Esophagus muscularis mucosa (tissue), 4 donors: ENCODE data around the gene FAM186B. TPM values are rescaled to one million over a fixed set of nuclear protein-coding genes. Genes with fewer than 3 reads are reported as not detected.
"Not testable (repeated sequence)": the region's sequence is repeated elsewhere in the genome, so short reads cannot be mapped to it uniquely, and the experiment has no call there.

ENCODE experiments used
- DNase-seq: peaks from one replicate; pipeline ENCODE4 v3.0.0-alpha.2; 2017; ENCODE audit errors: extremely low spot score
- H3K27ac ChIP-seq, 4 donors: fragments of 200-600 bp; sonication (generic); replicated peaks in 1 of 4; 1 replicate in 3 of 4; 2 replicates in 1 of 4; pipeline ENCODE4 v1.5.1; 2016 to 2019; ENCODE audit warnings: mild to moderate bottlenecking in 1 of 4
- H3K27me3 ChIP-seq, 4 donors: fragments of 200-600 bp; sonication (generic); one replicate each; pipeline versions ENCODE4 v1.5.1 to v1.6.0; 2016 to 2019
- H3K36me3 ChIP-seq, 4 donors: fragments of 200-600 bp; sonication (generic); one replicate each; pipeline ENCODE4 v1.5.1; 2016 to 2019
- H3K4me1 ChIP-seq, 4 donors: fragments of 200-600 bp; sonication (generic); one replicate each; pipeline ENCODE4 v1.5.1; 2016 to 2019
- H3K4me3 ChIP-seq, 4 donors: fragments of 200-600 bp; sonication (generic); 1 replicate in 2 of 4; 2 replicates in 2 of 4; pipeline ENCODE4 v1.5.1; 2016 to 2019; ENCODE audit warnings: mild to moderate bottlenecking in 4 of 4, moderate library complexity in 1 of 4
- H3K9me3 ChIP-seq, 4 donors: fragments of 200-600 bp; sonication (generic); 1 replicate in 3 of 4; 2 replicates in 1 of 4; pipeline ENCODE4 v1.5.1; 2016 to 2019
- EP300 ChIP-seq: sonication (generic); formaldehyde crosslinking; IDR thresholded peaks from one replicate; pipeline ENCODE4 v1.6.1; 2017; ENCODE audit warnings: antibody characterized with exemption
- POLR2A ChIP-seq: fragments of 450-650 bp; IDR thresholded peaks from one replicate; pipeline ENCODE4 v1.6.1; 2017; ENCODE audit warnings: antibody characterized with exemption, moderate library complexity, mild to moderate bottlenecking, low read depth
- POLR2AphosphoS5 ChIP-seq, 2 donors: sonication (generic); formaldehyde crosslinking; IDR thresholded peaks; one replicate each; pipeline ENCODE4 v1.6.1; 2017; ENCODE audit warnings: antibody characterized with exemption in 2 of 2
- WGBS: methylation state at CpG from one replicate; pipeline ENCODE4 v1.1.5; 2018; 5-methylcytosine and 5-hydroxymethylcytosine counted together
- intact Hi-C: fragments of 100-400 bp; cut with DNase I; formaldehyde crosslinking; loops from one replicate; pipeline ENCODE4 v1.15.1; 2023
- total RNA-seq, 4 donors: library from RNA; depleted of rRNA; stranded (reverse); fragments of >200 nt; gene quantifications; one replicate each; pipeline versions ENCODE4 v1.1.0 to v1.2.1, GENCODE V29; 2016
- TF ChIP-seq, protein P1 (sequence below), 3 experiments: fragments of 200-600 bp in 2 of 3; fragments of 450-650 bp in 1 of 3; sonication (generic) in 2 of 3; IDR thresholded peaks; one replicate each; pipeline ENCODE4 v1.5.1; 2017 to 2019; ENCODE audit warnings: antibody characterized with exemption in 3 of 3, mild to moderate bottlenecking in 2 of 3, moderate library complexity in 1 of 3

Gene FAM186B
- total RNA-seq, 4 donors from 2014 or later: under 0.01 to 0.46 (median 0.21) TPM

DNA sequence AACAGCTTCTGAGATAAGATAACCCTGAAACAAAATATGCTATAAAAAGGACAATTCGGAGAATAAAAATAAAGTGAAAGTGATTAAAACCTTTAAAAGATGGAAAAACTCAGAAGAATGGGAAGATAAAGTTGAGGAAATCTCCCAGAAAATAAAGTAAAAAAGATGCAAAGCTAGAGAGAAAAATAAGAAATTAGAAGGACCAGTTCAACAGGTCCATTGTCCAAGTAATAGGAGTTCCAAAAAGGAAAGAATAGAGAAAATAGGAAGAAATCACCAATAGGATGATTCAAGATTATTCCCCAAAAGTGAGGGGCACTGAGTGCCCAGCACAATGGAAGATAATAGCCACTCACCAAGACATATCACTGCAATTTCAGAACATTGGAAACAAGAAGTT, 13.1 kb upstream of the FAM186B start:
- H3K27ac ChIP-seq: no peak overlapping the region
- H3K4me3 ChIP-seq: no peak overlapping the region
- no peak for TF ChIP-seq POLR2A
- TF ChIP-seq EP300: no peak
- TF ChIP-seq, protein P1, sequence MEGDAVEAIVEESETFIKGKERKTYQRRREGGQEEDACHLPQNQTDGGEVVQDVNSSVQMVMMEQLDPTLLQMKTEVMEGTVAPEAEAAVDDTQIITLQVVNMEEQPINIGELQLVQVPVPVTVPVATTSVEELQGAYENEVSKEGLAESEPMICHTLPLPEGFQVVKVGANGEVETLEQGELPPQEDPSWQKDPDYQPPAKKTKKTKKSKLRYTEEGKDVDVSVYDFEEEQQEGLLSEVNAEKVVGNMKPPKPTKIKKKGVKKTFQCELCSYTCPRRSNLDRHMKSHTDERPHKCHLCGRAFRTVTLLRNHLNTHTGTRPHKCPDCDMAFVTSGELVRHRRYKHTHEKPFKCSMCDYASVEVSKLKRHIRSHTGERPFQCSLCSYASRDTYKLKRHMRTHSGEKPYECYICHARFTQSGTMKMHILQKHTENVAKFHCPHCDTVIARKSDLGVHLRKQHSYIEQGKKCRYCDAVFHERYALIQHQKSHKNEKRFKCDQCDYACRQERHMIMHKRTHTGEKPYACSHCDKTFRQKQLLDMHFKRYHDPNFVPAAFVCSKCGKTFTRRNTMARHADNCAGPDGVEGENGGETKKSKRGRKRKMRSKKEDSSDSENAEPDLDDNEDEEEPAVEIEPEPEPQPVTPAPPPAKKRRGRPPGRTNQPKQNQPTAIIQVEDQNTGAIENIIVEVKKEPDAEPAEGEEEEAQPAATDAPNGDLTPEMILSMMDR (IDR thresholded peaks at IDR 0.05): no peak
- no peak for TF ChIP-seq POLR2AphosphoS5 (IDR thresholded peaks at IDR 0.05)
- intact Hi-C loops: no loop called here
- H3K36me3 ChIP-seq: no peaks in the 10 kb centered on the region
- H3K27me3 ChIP-seq: no peaks in the 10 kb centered on the region
- H3K4me1 ChIP-seq: peaks cover 14 to 22% (median 18%) of the 10 kb centered on the region in 4 donors
- 79% methylated on average over 1 of the region's 1 CpG for WGBS
- no peaks in the 10 kb centered on the region for H3K9me3 ChIP-seq
- DNase-seq: no peak

DNA sequence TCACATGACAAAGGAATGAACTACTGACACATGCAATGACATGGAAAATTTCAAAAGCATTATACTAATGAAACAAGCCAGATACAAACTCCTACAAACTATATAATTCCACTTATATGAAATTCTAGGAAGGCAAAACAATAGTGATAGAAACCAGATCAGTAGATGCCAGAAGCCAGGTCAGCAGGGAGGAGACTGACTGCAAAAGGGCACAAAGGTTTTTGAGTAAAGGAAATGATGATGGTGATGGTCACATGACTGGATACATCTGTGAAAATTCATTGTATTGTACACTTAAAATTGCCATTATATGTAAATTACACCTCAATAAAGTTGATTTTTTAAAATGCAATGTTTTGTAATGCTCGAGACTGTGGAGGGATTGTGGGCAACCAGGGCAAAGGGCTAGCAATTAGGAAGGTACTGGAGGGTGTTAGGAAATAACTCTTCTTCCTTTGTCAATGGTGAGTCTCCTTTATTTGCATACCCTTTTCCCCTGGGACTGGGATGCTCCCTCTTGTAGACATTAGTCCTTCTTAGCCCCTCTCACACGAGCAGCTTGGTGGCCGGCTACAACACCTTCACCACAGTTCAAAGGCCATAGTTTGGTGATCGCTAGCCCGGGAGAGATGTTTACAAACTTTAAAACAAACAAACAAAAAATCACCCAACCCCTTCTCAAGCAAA, 11.2 kb upstream of the FAM186B start:
- H3K9me3 ChIP-seq: no peaks in the 10 kb centered on the region
- H3K27ac ChIP-seq: no peak overlapping the region
- intact Hi-C loops: no loop called here
- TF ChIP-seq POLR2AphosphoS5 (IDR thresholded peaks at IDR 0.05) (no peak), EP300 (no peak), POLR2A (no peak)
- TF ChIP-seq, protein P1 (IDR thresholded peaks at IDR 0.05): no peak
- H3K36me3 ChIP-seq: no peaks in the 10 kb centered on the region
- 52% methylated on average over 5 of the region's 5 CpGs for WGBS
- no peak for DNase-seq
- no peak overlapping the region for H3K4me3 ChIP-seq
- no peaks in the 10 kb centered on the region for H3K27me3 ChIP-seq
- H3K4me1 ChIP-seq: peaks cover 3 to 7% (median 5%) of the 10 kb centered on the region in 4 donors

DNA sequence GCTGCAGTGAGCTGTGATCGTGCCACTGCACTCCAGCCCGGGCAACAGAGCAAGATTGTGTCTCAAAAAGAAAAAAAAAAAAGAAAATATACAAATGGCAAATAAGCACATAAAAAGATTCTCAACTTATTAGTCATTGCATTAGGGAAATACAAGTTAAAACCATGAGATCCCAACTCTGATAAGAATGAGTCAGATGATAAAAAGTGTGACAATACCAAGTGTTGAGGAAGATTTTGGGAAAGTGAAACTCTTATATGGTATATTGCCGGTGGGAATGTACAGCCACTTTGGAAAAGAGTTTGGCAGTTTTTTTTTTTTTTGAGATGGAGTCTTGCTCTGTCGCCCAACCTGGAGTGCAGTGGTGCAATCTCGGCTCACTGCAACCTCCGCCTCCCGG, 10.3 kb upstream of the FAM186B start:
- no peaks in the 10 kb centered on the region for H3K27me3 ChIP-seq
- WGBS: 91% methylated on average over 7 of the region's 7 CpGs
- H3K4me1 ChIP-seq: no peaks in the 10 kb centered on the region
- no peak for DNase-seq
- TF ChIP-seq, protein P1 (IDR thresholded peaks at IDR 0.05): no peak
- no peak for TF ChIP-seq EP300
- TF ChIP-seq POLR2A: no peak
- no peak for TF ChIP-seq POLR2AphosphoS5 (IDR thresholded peaks at IDR 0.05)
- intact Hi-C loops: no loop called here
- H3K36me3 ChIP-seq: no peaks in the 10 kb centered on the region
- no peak overlapping the region for H3K4me3 ChIP-seq
- no peaks in the 10 kb centered on the region for H3K9me3 ChIP-seq
- H3K27ac ChIP-seq: no peak overlapping the region

DNA sequence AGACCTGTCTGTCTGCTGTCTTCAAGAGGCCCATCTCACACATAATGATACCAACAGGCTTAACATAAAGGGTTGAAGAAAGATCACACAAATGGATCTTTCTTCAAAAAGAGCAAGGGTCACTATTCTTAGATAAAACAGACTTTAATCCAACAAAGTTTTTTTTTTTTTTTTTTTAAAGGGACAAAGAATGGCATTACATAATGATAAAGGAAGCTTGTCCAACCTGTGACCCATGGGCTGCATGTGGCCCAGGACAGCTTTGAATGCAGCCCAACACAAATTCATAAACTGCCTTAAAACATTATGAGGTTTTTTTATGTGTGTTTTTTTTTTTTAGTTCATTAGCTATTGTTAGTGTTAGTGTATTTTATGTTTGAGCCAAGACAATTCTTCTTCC, 6.8 kb upstream of the FAM186B start:
- no peak overlapping the region for H3K27ac ChIP-seq
- no peak overlapping the region for H3K4me3 ChIP-seq
- no peaks in the 10 kb centered on the region for H3K27me3 ChIP-seq
- intact Hi-C loops: no loop called here
- H3K9me3 ChIP-seq: no peaks in the 10 kb centered on the region
- TF ChIP-seq, protein P1 (IDR thresholded peaks at IDR 0.05): no peak
- no peak for TF ChIP-seq POLR2A
- no peak for TF ChIP-seq EP300
- TF ChIP-seq POLR2AphosphoS5 (IDR thresholded peaks at IDR 0.05): no peak
- H3K36me3 ChIP-seq: no peaks in the 10 kb centered on the region
- H3K4me1 ChIP-seq: no peaks in the 10 kb centered on the region
- DNase-seq: no peak

DNA sequence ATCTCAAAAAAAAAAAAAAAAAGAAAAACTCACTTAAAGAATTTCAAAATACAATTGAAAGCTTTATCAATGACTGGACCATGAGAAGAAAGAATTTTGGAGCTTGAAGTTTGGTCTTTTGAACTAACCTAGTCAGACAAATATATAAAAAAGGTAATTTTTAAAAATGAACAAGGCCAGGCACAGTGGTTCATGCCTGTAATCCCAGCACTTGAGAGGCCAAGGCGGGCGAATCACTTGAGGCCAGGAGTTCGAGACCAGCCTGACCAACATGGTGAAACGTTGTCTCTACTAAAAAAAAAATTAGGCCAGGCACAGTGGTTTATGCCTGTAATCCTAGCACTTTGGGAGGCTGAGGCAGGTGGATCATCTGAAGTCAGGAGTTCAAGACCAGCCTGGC, 5.3 kb upstream of the FAM186B start:
- H3K36me3 ChIP-seq, H3K9me3 ChIP-seq, H3K4me3 ChIP-seq, intact Hi-C loops, DNase-seq, H3K27me3 ChIP-seq, H3K27ac ChIP-seq, H3K4me1 ChIP-seq: not testable (repeated sequence)
- 96% methylated on average over 4 of the region's 4 CpGs for WGBS
